A549 (cell line): ENCODE measurements around the gene USP13. TPM values are rescaled to one million over a fixed set of nuclear protein-coding genes. Genes with fewer than 3 reads are reported as not detected.

Source experiments
- ATAC-seq, 2 experiments: fragments of 200-7000 bp in 1 of 2; fragments of >200 bp in 1 of 2; cut with Nextera tagmentation in 1 of 2; cut with Tn5 transposase in 1 of 2; 3 replicates each; pipeline versions ENCODE4 v1.8.0 to v1.9.1; 2018 to 2020; ENCODE audit warnings: mild to moderate bottlenecking in 1 of 2, moderate library complexity in 1 of 2
- CTCF ChIA-PET: fragments of 300-600 bp; sonication (Branson Sonifier 250); formaldehyde crosslinking; extraction: SDS; loops from one replicate; lab custom pipeline; 2021; ENCODE audit warnings: antibody characterized with exemption, inconsistent platforms; lab: Yijun Ruan, JAX
- POLR2A ChIA-PET: fragments of 350-600 bp; formaldehyde crosslinking; extraction: SDS; loops from one replicate; lab custom pipeline; 2021; ENCODE audit warnings: antibody characterized with exemption, inconsistent platforms; lab: Yijun Ruan, JAX
- DNase-seq, 2 experiments: peaks; one replicate each; pipeline versions ENCODE4 v3.0.0 to v3.0.0-alpha.2; 2011 to 2016; ENCODE audit warnings: low read depth in 1 of 2, low spot score in 1 of 2
- FAIRE-seq: peaks from 2 replicates; lab custom pipeline; 2011; peaks lifted over from hg19 to GRCh38; lab: Jason Lieb, UNC
- H3K27ac ChIP-seq, 2 experiments: fragments of >200 bp; sonication (Bioruptor Twin); formaldehyde crosslinking; 3 replicates each; pipeline ENCODE4 v1.5.1; 2016 to 2017
- H3K4me1 ChIP-seq: fragments of >200 bp; sonication (Bioruptor Twin); formaldehyde crosslinking; 3 replicates; pipeline ENCODE4 v1.6.1; 2016
- H3K4me2 ChIP-seq: fragments of >200 bp; sonication (Bioruptor Twin); formaldehyde crosslinking; 3 replicates; pipeline ENCODE4 v1.6.1; 2016
- H3K4me3 ChIP-seq: fragments of >200 bp; sonication (Bioruptor Twin); formaldehyde crosslinking; 3 replicates; pipeline ENCODE4 v1.5.1; 2016
- H3K9me3 ChIP-seq: fragments of >200 bp; sonication (Bioruptor Twin); formaldehyde crosslinking; 3 replicates; pipeline ENCODE4 v1.6.1; 2016
- BHLHE40 ChIP-seq: IDR thresholded peaks from 2 replicates; pipeline ENCODE4 v1.6.1; 2012; ENCODE audit warnings: low read depth, low read length, inconsistent platforms
- CTCF ChIP-seq: fragments of >200 bp; sonication (Bioruptor Twin); formaldehyde crosslinking; IDR thresholded peaks from 3 replicates; pipeline ENCODE4 v1.5.1; 2016
- E2F6 ChIP-seq: IDR thresholded peaks from 2 replicates; pipeline ENCODE4 v1.6.1; 2012; ENCODE audit warnings: low read depth, borderline replicate concordance
- GATA3 ChIP-seq: IDR thresholded peaks from 2 replicates; pipeline ENCODE4 v1.6.1; 2012; ENCODE audit warnings: borderline replicate concordance
- JUN ChIP-seq, 2 experiments: fragments of >200 bp; sonication (Bioruptor Twin); formaldehyde crosslinking; IDR thresholded peaks; 2 replicates in 1 of 2; 3 replicates in 1 of 2; pipeline ENCODE4 v1.6.1; 2016 to 2017
- KDM1A ChIP-seq: fragments of 200-600 bp; sonication (generic); IDR thresholded peaks from 2 replicates; pipeline ENCODE4 v1.6.1; 2016; ENCODE audit warnings: low read depth, mild to moderate bottlenecking
- KDM5A ChIP-seq: fragments of 200-600 bp; sonication (generic); IDR thresholded peaks from 2 replicates; pipeline ENCODE4 v1.6.1; 2016; ENCODE audit warnings: antibody characterized with exemption, mild to moderate bottlenecking
- MAX ChIP-seq: IDR thresholded peaks from 2 replicates; pipeline ENCODE4 v1.6.1; 2012
- MAZ ChIP-seq: fragments of 150-350 bp; IDR thresholded peaks from 2 replicates; pipeline ENCODE4 v1.6.1; 2014; ENCODE audit warnings: antibody characterized with exemption, low read depth, low read length, borderline replicate concordance
- MYC ChIP-seq: IDR thresholded peaks from 2 replicates; pipeline ENCODE4 v1.6.1; 2012; ENCODE audit warnings: mild to moderate bottlenecking, inconsistent platforms, low read length, improper control_type of control experiment, borderline replicate concordance
- POLR2AphosphoS2 ChIP-seq: conservative IDR thresholded peaks from 2 replicates; pipeline ENCODE4 v1.6.1; 2012; ENCODE audit warnings: low read length, improper control_type of control experiment, inconsistent platforms
- RAD21 ChIP-seq, 2 experiments: fragments of >200 bp in 1 of 2; sonication (Bioruptor Twin) in 1 of 2; formaldehyde crosslinking in 1 of 2; IDR thresholded peaks in 1 of 2; conservative IDR thresholded peaks in 1 of 2; 2 replicates in 1 of 2; 3 replicates in 1 of 2; pipeline ENCODE4 v1.6.1; 2012 to 2018; ENCODE audit warnings: inconsistent platforms in 1 of 2
- SMC3 ChIP-seq: fragments of >200 bp; sonication (Bioruptor Twin); formaldehyde crosslinking; IDR thresholded peaks from 3 replicates; pipeline ENCODE4 v1.6.1; 2018; ENCODE audit warnings: inconsistent platforms
- TP53 ChIP-seq: fragments of 250-450 bp; sonication (Bioruptor Pico); IDR thresholded peaks from 2 replicates; pipeline ENCODE4 v1.5.0; 2021; ENCODE audit warnings: mild to moderate bottlenecking, moderate library complexity
- USF2 ChIP-seq: fragments of 450-650 bp; IDR thresholded peaks from 2 replicates; pipeline ENCODE4 v1.6.1; 2014; ENCODE audit warnings: antibody characterized with exemption
- ZC3H11A ChIP-seq: fragments of 450-650 bp; IDR thresholded peaks from 2 replicates; pipeline ENCODE4 v1.6.1; 2014; ENCODE audit warnings: antibody characterized with exemption, mild to moderate bottlenecking
- ZFP36 ChIP-seq: fragments of 450-650 bp; IDR thresholded peaks from 2 replicates; pipeline ENCODE4 v1.6.1; 2014; ENCODE audit warnings: borderline replicate concordance; ENCODE audit not compliant: partially characterized antibody
- WGBS: methylation state at CpG from one replicate; pipeline ENCODE4 v1.1.6; 2017; ENCODE audit errors: missing lambda C conversion rate; 5-methylcytosine and 5-hydroxymethylcytosine counted together
- polyA plus RNA-seq, 4 experiments: library from polyadenylated mRNA; depleted of rRNA in 3 of 4; stranded (reverse); fragments of >200 nt; fragmentation: RNase III in 1 of 4; extraction: RNeasy Plus Mini Kit Qiagen cat#74134 plus additional on column Dnase treatment in 1 of 4; gene quantifications; 2 replicates in 3 of 4; 3 replicates in 1 of 4; pipeline ENCODE4 v1.2.3, GENCODE V29; 2011 to 2017

USP13 gene
- polyA plus RNA-seq, 2 of the 4 experiments (the other 2 are of a cell fraction), result 7.5 to 10.2 TPM

GRCh38 chr3:179765396-179765795 is 112.6 kb downstream of the USP13 start:
- WGBS, result 73% methylated on average over 2 of the region's 2 CpGs
- Histone ChIP-seq H3K9me3 (no peaks in the 10 kb centered on the region), H3K4me1 (0 out of 3 replicates have a peak, but pooled peaks cover 3% of the 10 kb centered on the region), H3K4me2 (no peak overlapping the region), H3K4me3 (no peak overlapping the region), H3K27ac (no peak overlapping the region)
- ATAC-seq, result no peak
- TF ChIP-seq RAD21 (conservative IDR thresholded peaks at IDR 0.05 in 1 of 2, IDR thresholded peaks at IDR 0.05 in 1 of 2), result no peak
- TF ChIP-seq MYC, result no peak
- TF ChIP-seq KDM5A, result no peak
- no peak for TF ChIP-seq USF2
- TF ChIP-seq ZFP36, result no peak
- no peak for TF ChIP-seq ZC3H11A
- TF ChIP-seq TP53 (CRISPR knock-in tag), result no peak
- no peak for TF ChIP-seq GATA3
- TF ChIP-seq POLR2AphosphoS2, result no peak
- no peak for FAIRE-seq
- ChIA-PET CTCF (no interaction called here), POLR2A (no interaction called here)
- no peak for DNase-seq

GRCh38 chr3:179766416-179767133 is 113.7 kb downstream of the USP13 start:
- ChIA-PET CTCF (interaction anchor here (1.4 kb wide), 1 partner anchor 17 kb away, joined by 4 read pairs; no protein-coding TSS in a partner anchor), POLR2A (no interaction called here)
- H3K4me1 ChIP-seq, result no peaks in the 10 kb centered on the region
- H3K27ac ChIP-seq, result no peak overlapping the region
- no peak overlapping the region for H3K4me3 ChIP-seq
- TF ChIP-seq MAZ (no peak), BHLHE40 (no peak), KDM1A (no peak), MAX (no peak), JUN (IDR thresholded peaks at IDR 0.05) (no peak)
- FAIRE-seq (no peak), ATAC-seq (no peak), DNase-seq (no peak)
- 92% methylated on average over 4 of the region's 4 CpGs for WGBS
- no peaks in the 10 kb centered on the region for H3K9me3 ChIP-seq
- no peak overlapping the region for H3K4me2 ChIP-seq

- CTCF ChIA-PET, result interaction anchor here (1.1 to 1.5 kb wide), 3 partner anchors 22 to 118 kb away, joined by 3 to 7 read pairs (median 5); no protein-coding TSS in a partner anchor
- WGBS, result 60% methylated on average over 3 of the region's 3 CpGs
- Histone ChIP-seq H3K9me3 (no peaks in the 10 kb centered on the region), H3K4me2 (no peak overlapping the region), H3K4me1 (no peaks in the 10 kb centered on the region), H3K27ac (no peak overlapping the region), H3K4me3 (no peak overlapping the region)
- DNase-seq (peak; percentile 14 to 22), ATAC-seq (peak; percentile 62 to 84; a peak in 4 of 6 replicates), FAIRE-seq (no peak)
- peak; percentile 37 to 47; a peak in 4 of 5 replicates for TF ChIP-seq RAD21 (conservative IDR thresholded peaks at IDR 0.05 in 1 of 2, IDR thresholded peaks at IDR 0.05 in 1 of 2)
- TF ChIP-seq CTCF, result peak; percentile 39; the same call in 2 of the 3 replicates
- no peak for TF ChIP-seq KDM5A
- TF ChIP-seq E2F6, result no peak
- peak; percentile 27; the same call in 1 of the 3 replicates for TF ChIP-seq SMC3
- POLR2A ChIA-PET, result no interaction called here
Observed at GRCh38 chr3:179768080-179768479, 115.2 kb downstream of the USP13 start.
